Globus pallidus (tissue), 1 donor: ENCODE data around the gene USP15.

ENCODE experiments used
- DNase-seq: peaks from one replicate; pipeline ENCODE4 v3.0.0-alpha.2; 2015; ENCODE audit warnings: low spot score

USP15 gene

GRCh38 chr12:62259993-62260732 is at the start of gene USP15:
USP15 (plus strand) TSS chr12:62260404; CDS start chr12:62260415, 11 bp downstream.
- peak; percentile 94 for DNase-seq

- DNase-seq: peak; percentile 12
Measured at GRCh38 chr12:62210422-62210821, 49.8 kb upstream of the USP15 start.

GRCh38 chr12:62211510-62211909 is 48.7 kb upstream of the USP15 start:
- no peak for DNase-seq

- DNase-seq: no peak
Measured at GRCh38 chr12:62214846-62215245, 45.4 kb upstream of the USP15 start.

GRCh38 chr12:62215506-62215905 is 44.7 kb upstream of the USP15 start:
- DNase-seq: no peak

- DNase-seq: no peak
Measured at GRCh38 chr12:62217466-62218194, 42.6 kb upstream of the USP15 start.

GRCh38 chr12:62221107-62221506 is 39.1 kb upstream of the USP15 start:
- no peak for DNase-seq

- DNase-seq: no peak
Measured at GRCh38 chr12:62224601-62225000, 35.6 kb upstream of the USP15 start.

GRCh38 chr12:62227091-62227490 is 33.1 kb upstream of the USP15 start:
- DNase-seq: no peak

- DNase-seq: no peak
Measured at GRCh38 chr12:62230652-62231051, 29.6 kb upstream of the USP15 start.

GRCh38 chr12:62232143-62232729 is 28.0 kb upstream of the USP15 start:
- DNase-seq: no peak

- DNase-seq: no peak
Measured at GRCh38 chr12:62233805-62234204, 26.4 kb upstream of the USP15 start.

GRCh38 chr12:62239571-62239970 is 20.6 kb upstream of the USP15 start:
- no peak for DNase-seq

GRCh38 chr12:62247281-62248045 is 12.7 kb upstream of the USP15 start:
- no peak for DNase-seq

- DNase-seq: no peak
Measured at GRCh38 chr12:62248873-62249272, 11.3 kb upstream of the USP15 start.

GRCh38 chr12:62249419-62249818 is 10.8 kb upstream of the USP15 start:
- no peak for DNase-seq

- DNase-seq: no peak
Measured at GRCh38 chr12:62250671-62251608, 9.3 kb upstream of the USP15 start.

- no peak for DNase-seq
Measured at GRCh38 chr12:62251609-62251958, 8.6 kb upstream of the USP15 start.

GRCh38 chr12:62252576-62252975 is 7.6 kb upstream of the USP15 start:
- no peak for DNase-seq

GRCh38 chr12:62254967-62255366 is 5.2 kb upstream of the USP15 start:
- no peak for DNase-seq

- DNase-seq: no peak
Measured at GRCh38 chr12:62256408-62257096, 3.7 kb upstream of the USP15 start.
